H1 (cell line): ENCODE measurements around the gene ATPAF1. TPM values are rescaled to one million over a fixed set of nuclear protein-coding genes. Genes with fewer than 3 reads are reported as not detected.

Experiments used
- CTCF ChIA-PET: fragments of 300-600 bp; sonication (Branson Sonifier 250); formaldehyde crosslinking; loops from one replicate; lab custom pipeline; 2021; ENCODE audit not compliant: partially characterized antibody; lab: Charles Lee
- POLR2A ChIA-PET: fragments of 300-600 bp; sonication (Branson Sonifier 250); formaldehyde crosslinking; loops from one replicate; lab custom pipeline; 2021; ENCODE audit warnings: inconsistent platforms; ENCODE audit not compliant: partially characterized antibody; lab: Charles Lee
- DNase-seq, 2 experiments: peaks; one replicate each; pipeline versions ENCODE4 v3.0.0 to v3.0.0-alpha.2; 2010 to 2022; ENCODE audit warnings: low spot score in 2 of 2, low read depth in 1 of 2, mixed read lengths in 1 of 2
- FAIRE-seq: peaks from 2 replicates; lab custom pipeline; 2011; peaks lifted over from hg19 to GRCh38; lab: Jason Lieb, UNC
- H2AFZ ChIP-seq: 2 replicates; pipeline ENCODE4 v1.8.1; 2012; ENCODE audit warnings: low read length, inconsistent platforms
- H2AK5ac ChIP-seq: 2 replicates; pipeline ENCODE4 v1.6.1; 2013; ENCODE audit warnings: low read depth, low read length
- H2BK120ac ChIP-seq: replicated peaks from 2 replicates; pipeline ENCODE3; 2013; ENCODE audit warnings: low read depth, low read length, inconsistent platforms
- H2BK12ac ChIP-seq: 2 replicates; pipeline ENCODE4 v1.6.1; 2013; ENCODE audit warnings: low read depth, low read length
- H2BK15ac ChIP-seq: 2 replicates; pipeline ENCODE4 v1.6.1; 2013; ENCODE audit warnings: low read length
- H2BK20ac ChIP-seq: 2 replicates; pipeline ENCODE4 v1.6.1; 2013; ENCODE audit warnings: low read length
- H2BK5ac ChIP-seq: 2 replicates; pipeline ENCODE4 v1.6.1; 2013; ENCODE audit warnings: low read depth, low read length
- H3K14ac ChIP-seq: 2 replicates; pipeline ENCODE4 v1.6.1; 2013; ENCODE audit warnings: inconsistent platforms; ENCODE audit not compliant: insufficient read length
- H3K18ac ChIP-seq: 2 replicates; pipeline ENCODE4 v1.6.1; 2013; ENCODE audit warnings: low read length; ENCODE audit errors: extremely low read depth
- H3K23ac ChIP-seq: 2 replicates; pipeline ENCODE4 v1.6.1; 2013; ENCODE audit warnings: inconsistent platforms; ENCODE audit not compliant: insufficient read length
- H3K23me2 ChIP-seq: 2 replicates; pipeline ENCODE4 v1.6.1; 2013; ENCODE audit warnings: low read depth, low read length
- H3K27ac ChIP-seq: 2 replicates; pipeline ENCODE4 v1.6.1; 2011; ENCODE audit warnings: low read depth, low read length, inconsistent platforms
- H3K27me3 ChIP-seq, 4 experiments: replicated peaks in 1 of 4; 1 replicate in 1 of 4; 2 replicates in 3 of 4; pipeline versions ENCODE4 v1.6.1 to v1.8.1; 2011 to 2013; ENCODE audit warnings: low read length in 3 of 4, mild to moderate bottlenecking in 3 of 4, inconsistent platforms in 2 of 4, mixed read lengths in 2 of 4, moderate library complexity in 1 of 4; ENCODE audit not compliant: control insufficient read depth in 3 of 4, insufficient read depth in 3 of 4; ENCODE audit errors: extremely low read depth in 1 of 4
- H3K36me3 ChIP-seq, 4 experiments: 2 replicates each; pipeline versions ENCODE4 v1.6.1 to v1.8.1; 2011 to 2013; ENCODE audit warnings: mild to moderate bottlenecking in 4 of 4, low read length in 3 of 4, moderate library complexity in 2 of 4, control low read depth in 1 of 4, inconsistent platforms in 1 of 4; ENCODE audit not compliant: insufficient read depth in 4 of 4, control insufficient read depth in 2 of 4
- H3K4ac ChIP-seq: replicated peaks from 2 replicates; pipeline ENCODE3; 2013; ENCODE audit warnings: low read length, low read depth, mixed read lengths, inconsistent platforms; ENCODE audit not compliant: insufficient read length
- H3K4me1 ChIP-seq, 4 experiments: replicated peaks in 1 of 4; 1 replicate in 1 of 4; 2 replicates in 3 of 4; pipeline versions ENCODE4 v1.6.1 to v1.8.1; 2011 to 2013; ENCODE audit warnings: low read length in 3 of 4, inconsistent platforms in 2 of 4, mixed read lengths in 1 of 4; ENCODE audit not compliant: insufficient read depth in 4 of 4, control insufficient read depth in 3 of 4
- H3K4me2 ChIP-seq, 2 experiments: 2 replicates each; pipeline versions ENCODE4 v1.6.1 to v1.8.1; 2011 to 2013; ENCODE audit warnings: low read depth in 2 of 2, low read length in 2 of 2, control low read depth in 1 of 2, inconsistent platforms in 1 of 2, mild to moderate bottlenecking in 1 of 2; ENCODE audit not compliant: insufficient read depth in 1 of 2
- H3K4me3 ChIP-seq, 4 experiments: fragments of 200-600, 300-600 bp in 1 of 4; sonication (generic), shearing (Covaris generic), sonication (Bioruptor Twin) in 1 of 4; 2 replicates each; pipeline versions ENCODE4 v1.5.1 to v1.8.1; 2011 to 2016; ENCODE audit warnings: low read length in 4 of 4, low read depth in 3 of 4, control low read depth in 2 of 4, inconsistent platforms in 2 of 4, mild to moderate bottlenecking in 2 of 4, mixed read lengths in 1 of 4, moderate library complexity in 1 of 4; ENCODE audit not compliant: insufficient read depth in 2 of 4; ENCODE audit errors: extremely low read depth in 1 of 4
- H3K56ac ChIP-seq: replicated peaks from 2 replicates; pipeline ENCODE3; 2013; ENCODE audit warnings: low read depth, mild to moderate bottlenecking, mixed read lengths, low read length, inconsistent platforms; ENCODE audit not compliant: insufficient read length
- H3K79me1 ChIP-seq: 2 replicates; pipeline ENCODE4 v1.6.1; 2013; ENCODE audit warnings: low read depth, low read length, control low read depth
- H3K79me2 ChIP-seq, 2 experiments: 2 replicates each; pipeline versions ENCODE4 v1.6.1 to v1.8.1; 2012 to 2013; ENCODE audit warnings: low read length in 2 of 2, mild to moderate bottlenecking in 2 of 2, inconsistent platforms in 1 of 2; ENCODE audit not compliant: insufficient read depth in 2 of 2, control insufficient read depth in 1 of 2
- H3K9ac ChIP-seq, 4 experiments: replicated peaks in 1 of 4; 1 replicate in 1 of 4; 2 replicates in 3 of 4; pipeline versions ENCODE4 v1.6.1 to v1.8.1; 2011 to 2013; ENCODE audit warnings: low read depth in 3 of 4, low read length in 3 of 4, control low read depth in 2 of 4, mild to moderate bottlenecking in 2 of 4, moderate library complexity in 2 of 4, inconsistent platforms in 1 of 4; ENCODE audit errors: extremely low read depth in 1 of 4
- H3K9me3 ChIP-seq, 2 experiments: 2 replicates each; pipeline versions ENCODE4 v1.6.1 to v1.8.1; 2012 to 2013; ENCODE audit warnings: mild to moderate bottlenecking in 2 of 2, moderate library complexity in 2 of 2, control low read depth in 1 of 2, inconsistent platforms in 1 of 2, low read depth in 1 of 2, low read length in 1 of 2, mixed read lengths in 1 of 2; ENCODE audit not compliant: insufficient read depth in 2 of 2
- H4K20me1 ChIP-seq, 2 experiments: replicated peaks in 1 of 2; 2 replicates each; pipeline versions ENCODE3 to v1.8.1; 2011 to 2013; ENCODE audit warnings: inconsistent platforms in 2 of 2, low read length in 2 of 2, mild to moderate bottlenecking in 1 of 2; ENCODE audit not compliant: insufficient read depth in 2 of 2, control insufficient read depth in 1 of 2
- H4K5ac ChIP-seq: 2 replicates; pipeline ENCODE4 v1.6.1; 2013; ENCODE audit warnings: low read length, low read depth, mixed read lengths, inconsistent platforms; ENCODE audit not compliant: insufficient read length
- H4K8ac ChIP-seq: 2 replicates; pipeline ENCODE4 v1.8.0; 2013; ENCODE audit warnings: mild to moderate bottlenecking, moderate library complexity, low read length, inconsistent platforms; ENCODE audit not compliant: insufficient read depth; ENCODE audit errors: extremely low read depth
- H4K91ac ChIP-seq: replicated peaks from 2 replicates; pipeline ENCODE3; 2013; ENCODE audit warnings: low read length, mixed read lengths, inconsistent platforms; ENCODE audit not compliant: insufficient read length
- ATF2 ChIP-seq: IDR thresholded peaks from 2 replicates; pipeline ENCODE4 v1.6.1; 2012; ENCODE audit warnings: low read length, inconsistent platforms
- BCL11A ChIP-seq, 2 experiments: IDR thresholded peaks; one replicate each; pipeline ENCODE4 v1.6.1; 2011; ENCODE audit warnings: low read depth in 2 of 2, low read length in 2 of 2, mild to moderate bottlenecking in 2 of 2
- JUN ChIP-seq: IDR thresholded peaks from 2 replicates; pipeline ENCODE4 v1.6.1; 2011; ENCODE audit warnings: low read depth, mild to moderate bottlenecking, improper control_type of control experiment, low read length
- WGBS, 2 experiments: shearing (Covaris generic) in 1 of 2; methylation state at CpG; one replicate each; pipeline versions ENCODE4 v1.1.6 to v1.1.7; 2013 to 2015; ENCODE audit warnings: low lambda C conversion rate in 2 of 2, mixed read lengths in 2 of 2, inconsistent platforms in 1 of 2, low coverage in 1 of 2, missing lambda C conversion rate in 1 of 2; ENCODE audit not compliant: insufficient replicate concordance in 2 of 2, insufficient coverage in 1 of 2, insufficient read length in 1 of 2; ENCODE audit errors: extremely low coverage in 1 of 2, missing lambda C conversion rate in 1 of 2; 5-methylcytosine and 5-hydroxymethylcytosine counted together
- polyA plus RNA-seq, 7 experiments: library from polyadenylated mRNA; depleted of rRNA in 3 of 7; stranded (reverse) in 5 of 7; unstranded in 2 of 7; fragments of >200 nt in 5 of 7; fragments of 200-250 nt in 2 of 7; gene quantifications; 1 replicate in 5 of 7; 2 replicates in 1 of 7; 4 replicates in 1 of 7; pipeline versions ENCODE4 v1.2.1 to v1.2.3, GENCODE V29; 2011 to 2013; ENCODE audit warnings: missing spikeins in 2 of 7, mixed read lengths in 2 of 7
- total RNA-seq: library from RNA; stranded (reverse); fragmentation: NEBNext Ultra II Directional; extraction: Animal tissue kit (Norgen Biotek cat#: 25700); gene quantifications from 2 replicates; pipeline ENCODE4 v1.2.1, GENCODE V29; 2021

ATPAF1 gene
- total and polyA plus RNA-seq, 2 of the 8 experiments (the other 6 are each of a cell fraction or from before 2014, with no cell fraction given) = 46.7 to 55.9 TPM

DNA sequence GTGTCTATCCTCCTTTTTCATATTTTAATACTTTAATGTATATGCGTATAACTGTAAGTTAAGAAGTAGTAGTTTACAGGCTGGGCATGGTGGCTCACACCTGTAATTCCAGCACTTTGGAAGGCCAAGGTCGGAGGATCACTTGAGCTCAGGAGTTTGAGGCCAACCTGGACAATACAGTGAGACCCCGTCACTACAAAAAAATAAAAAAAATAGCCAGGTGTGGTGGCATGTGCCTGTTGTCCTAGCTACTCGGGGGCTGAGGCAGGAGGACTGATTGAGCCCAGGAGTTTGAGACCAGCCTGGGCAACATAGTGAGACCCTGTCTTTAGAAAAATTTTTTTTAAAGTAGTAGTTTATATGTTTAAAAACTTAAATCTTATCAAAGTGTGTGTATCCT lies 22.3 kb downstream of the ATPAF1 start:
- Histone ChIP-seq H3K4me1 (no peaks in the 10 kb centered on the region), H4K91ac (no peak overlapping the region)
- CTCF ChIA-PET = interaction anchor here (1.2 to 1.5 kb wide), 2 partner anchors 8 to 15 kb away, joined by 3 to 4 read pairs; no protein-coding TSS in a partner anchor

More for the DNA sequence above, 22.3 kb downstream of the ATPAF1 start:
- H3K79me1 ChIP-seq = no peaks in the 10 kb centered on the region
- H2BK120ac ChIP-seq = no peak overlapping the region
- no peak overlapping the region for H4K5ac ChIP-seq
- H3K18ac ChIP-seq = no peak overlapping the region
- H4K20me1 ChIP-seq = no peaks in the 10 kb centered on the region
- no peak overlapping the region for H3K4me3 ChIP-seq
- no peak overlapping the region for H4K8ac ChIP-seq
- H3K36me3 ChIP-seq = peaks cover 0 to 20% (median 9%) of the 10 kb centered on the region in 4 experiments; a peak in 4 of 8 replicates
- 96% methylated on average over 4 of the region's 4 CpGs; no CpG with 5 or more reads in 1 of the 2 experiments for WGBS, 2 experiments
- H3K9ac ChIP-seq = no peak overlapping the region
- H3K14ac ChIP-seq = no peak overlapping the region
- no peak overlapping the region for H2BK20ac ChIP-seq
- no peak overlapping the region for H3K4me2 ChIP-seq
- H3K4ac ChIP-seq = no peak overlapping the region
- POLR2A ChIA-PET = no interaction called here
- H2BK5ac ChIP-seq = no peak overlapping the region
- DNase-seq (no peak), FAIRE-seq (no peak)
- no peak overlapping the region for H3K27ac ChIP-seq
- no peak overlapping the region for H2AK5ac ChIP-seq
- H3K9me3 ChIP-seq = no peaks in the 10 kb centered on the region
- H3K23me2 ChIP-seq = no peaks in the 10 kb centered on the region
- H2AFZ ChIP-seq = no peak overlapping the region
- H3K79me2 ChIP-seq = no peaks in the 10 kb centered on the region
- no peak overlapping the region for H3K56ac ChIP-seq
- no peak overlapping the region for H2BK12ac ChIP-seq
- TF ChIP-seq ATF2 = no peak
- no peak for TF ChIP-seq BCL11A (IDR thresholded peaks at IDR 0.05; ENCODE audit: low read depth in 2 of 2, low read length in 2 of 2)
- TF ChIP-seq JUN = no peak
- H3K23ac ChIP-seq = no peak overlapping the region
- no peaks in the 10 kb centered on the region for H3K27me3 ChIP-seq
- no peak overlapping the region for H2BK15ac ChIP-seq
